Neural progenitor cell (in vitro differentiated cells): ENCODE data around the gene TMEM74B.

Experiments
- EZH2phosphoT487 ChIP-seq: fragments of 200-600 bp; sonication (generic); IDR thresholded peaks from 2 replicates; pipeline ENCODE4 v1.6.1; 2017; ENCODE audit warnings: antibody characterized with exemption
- TF ChIP-seq, protein P1 (sequence below): fragments of 200-600 bp; sonication (generic); IDR thresholded peaks from 2 replicates; pipeline ENCODE4 v1.5.1; 2017; ENCODE audit warnings: antibody characterized with exemption, mild to moderate bottlenecking

DNA sequence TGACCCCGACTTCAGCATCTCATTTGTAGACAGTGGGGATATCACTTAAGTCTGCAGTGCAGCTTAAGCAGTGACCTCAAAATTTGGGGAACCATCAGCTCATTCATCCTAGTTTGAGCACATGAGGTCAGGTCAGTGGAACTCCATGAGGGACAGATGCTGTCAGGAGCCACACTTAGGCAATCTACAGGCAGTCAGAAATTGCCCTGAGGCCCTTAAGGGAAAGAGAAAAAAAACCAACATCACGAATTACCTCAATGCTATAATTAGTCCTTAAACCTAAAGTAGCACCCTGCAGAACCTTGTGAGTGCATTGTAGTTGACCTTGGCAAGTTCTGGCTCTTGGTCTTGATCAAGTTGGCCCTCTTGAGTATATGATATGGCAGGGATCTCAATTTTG, 21.1 kb downstream of the TMEM74B start:
- TF ChIP-seq, protein P1, sequence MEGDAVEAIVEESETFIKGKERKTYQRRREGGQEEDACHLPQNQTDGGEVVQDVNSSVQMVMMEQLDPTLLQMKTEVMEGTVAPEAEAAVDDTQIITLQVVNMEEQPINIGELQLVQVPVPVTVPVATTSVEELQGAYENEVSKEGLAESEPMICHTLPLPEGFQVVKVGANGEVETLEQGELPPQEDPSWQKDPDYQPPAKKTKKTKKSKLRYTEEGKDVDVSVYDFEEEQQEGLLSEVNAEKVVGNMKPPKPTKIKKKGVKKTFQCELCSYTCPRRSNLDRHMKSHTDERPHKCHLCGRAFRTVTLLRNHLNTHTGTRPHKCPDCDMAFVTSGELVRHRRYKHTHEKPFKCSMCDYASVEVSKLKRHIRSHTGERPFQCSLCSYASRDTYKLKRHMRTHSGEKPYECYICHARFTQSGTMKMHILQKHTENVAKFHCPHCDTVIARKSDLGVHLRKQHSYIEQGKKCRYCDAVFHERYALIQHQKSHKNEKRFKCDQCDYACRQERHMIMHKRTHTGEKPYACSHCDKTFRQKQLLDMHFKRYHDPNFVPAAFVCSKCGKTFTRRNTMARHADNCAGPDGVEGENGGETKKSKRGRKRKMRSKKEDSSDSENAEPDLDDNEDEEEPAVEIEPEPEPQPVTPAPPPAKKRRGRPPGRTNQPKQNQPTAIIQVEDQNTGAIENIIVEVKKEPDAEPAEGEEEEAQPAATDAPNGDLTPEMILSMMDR = no peak
- no peak for TF ChIP-seq EZH2phosphoT487
